HT-29 (cell line): ENCODE data around the gene PTPRE. TPM values are rescaled to one million over a fixed set of nuclear protein-coding genes. Genes with fewer than 3 reads are reported as not detected.

Experiments used
- DNase-seq: peaks from one replicate; pipeline ENCODE4 v3.0.0-alpha.2; 2015; ENCODE audit warnings: low spot score
- total RNA-seq: library from RNA; depleted of rRNA; stranded (reverse); fragments of >200 nt; shearing (Covaris generic); gene quantifications from 2 replicates; pipeline ENCODE4 v1.2.3, GENCODE V29; 2014

Gene PTPRE
- total RNA-seq, 1 experiment from 2014 or later = 3.4 TPM

GRCh38 chr10:128044961-128045832 is 138.3 kb downstream of the PTPRE start:
- DNase-seq = no peak

GRCh38 chr10:128045833-128046120 is 138.9 kb downstream of the PTPRE start:
- DNase-seq = no peak

- no peak for DNase-seq
Observed at GRCh38 chr10:128046156-128046952, 139.5 kb downstream of the PTPRE start.

- DNase-seq = no peak
Observed at GRCh38 chr10:128046953-128047290, 140.0 kb downstream of the PTPRE start.

- DNase-seq = peak; percentile 79
Observed at GRCh38 chr10:128047351-128047750, 140.4 kb downstream of the PTPRE start.

GRCh38 chr10:128047991-128048818 is 141.3 kb downstream of the PTPRE start:
- no peak for DNase-seq

- no peak for DNase-seq
Observed at GRCh38 chr10:128048819-128049210, 141.9 kb downstream of the PTPRE start.

- no peak for DNase-seq
Observed at GRCh38 chr10:128049226-128050120, 142.6 kb downstream of the PTPRE start.

- no peak for DNase-seq
Observed at GRCh38 chr10:128050121-128050516, 143.2 kb downstream of the PTPRE start.

GRCh38 chr10:128050936-128051335 is 144.0 kb downstream of the PTPRE start:
- DNase-seq = no peak

GRCh38 chr10:128051548-128051947 is 144.6 kb downstream of the PTPRE start:
- no peak for DNase-seq

GRCh38 chr10:128052696-128053095 is 145.8 kb downstream of the PTPRE start:
- no peak for DNase-seq

- no peak for DNase-seq
Observed at GRCh38 chr10:128053356-128053755, 146.5 kb downstream of the PTPRE start.

- DNase-seq = no peak
Observed at GRCh38 chr10:128054163-128054970, 147.5 kb downstream of the PTPRE start.

GRCh38 chr10:128055061-128055868 is 148.4 kb downstream of the PTPRE start:
- DNase-seq = no peak

GRCh38 chr10:128056303-128057050 is 149.6 kb downstream of the PTPRE start:
- DNase-seq = no peak

- no peak for DNase-seq
Observed at GRCh38 chr10:128058106-128058749, 151.3 kb downstream of the PTPRE start.

GRCh38 chr10:128058750-128059134 is 151.8 kb downstream of the PTPRE start:
- no peak for DNase-seq
